ENCODE measurements around the gene KRTAP21-3.
"Not testable (repeated sequence)": the region's sequence is repeated elsewhere in the genome, so short reads cannot be mapped to it uniquely, and the experiment has no call there.

KRTAP21-3 gene, protein sequence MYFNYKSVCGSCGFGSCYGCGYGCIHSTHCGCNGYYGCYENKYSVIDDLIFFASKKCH

DNA sequence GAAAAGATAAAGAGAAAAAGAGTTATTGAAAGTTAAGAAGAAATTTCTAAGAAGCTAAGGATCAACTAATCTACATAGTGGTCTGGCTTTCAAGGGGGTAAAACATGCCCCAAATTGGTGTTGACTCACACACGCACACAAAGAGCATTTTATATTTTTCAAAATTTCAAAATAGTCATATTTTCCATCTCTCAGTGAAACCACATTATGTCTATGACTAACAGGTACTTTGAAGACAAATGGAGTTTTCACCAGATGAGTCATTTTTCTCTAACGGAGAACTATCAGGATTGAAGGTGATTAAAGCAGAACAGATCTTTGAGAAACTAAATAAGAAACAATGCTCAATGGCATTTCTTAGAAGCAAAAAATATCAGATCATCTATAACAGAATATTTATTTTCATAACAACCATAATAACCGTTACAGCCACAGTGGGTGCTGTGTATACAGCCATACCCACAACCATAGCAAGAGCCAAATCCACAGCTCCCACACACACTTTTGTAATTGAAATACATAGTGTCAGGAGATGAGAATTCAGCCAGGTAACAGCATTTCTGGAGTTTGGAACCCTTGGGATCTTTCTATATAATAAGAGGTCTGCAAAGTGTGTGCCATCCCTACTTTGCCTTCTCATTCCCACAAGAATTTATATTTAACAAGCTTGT, at the start of gene KRTAP21-3:
Gene KRTAP21-3, minus strand, starts transcription at position 539 of the 671 bp plus-strand sequence. Its CDS starts 18 bp downstream, at position 521.
- DNase-seq = peak in 1 of 2 experiments; percentile 7

DNA sequence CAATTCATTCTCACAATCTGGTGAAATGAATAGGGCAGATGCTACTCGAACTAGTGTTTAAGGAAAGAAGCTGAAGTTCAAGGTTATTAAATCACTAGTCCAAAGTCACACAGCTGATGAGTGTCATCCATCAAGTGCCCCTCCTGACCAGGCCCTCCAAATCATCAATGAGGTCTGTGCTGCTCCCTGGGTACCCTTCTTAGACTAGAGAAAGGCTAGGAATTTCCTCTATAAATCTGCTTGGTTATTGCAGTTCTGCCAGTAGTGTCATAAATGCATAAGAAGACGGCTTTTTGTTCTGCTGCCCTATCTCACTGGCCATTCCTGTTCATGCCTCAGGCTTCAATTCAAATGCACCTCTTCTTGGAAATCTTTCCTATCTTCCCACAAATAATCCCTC, 42.2 kb upstream of the KRTAP21-3 start:
- DNase-seq = no peak

DNA sequence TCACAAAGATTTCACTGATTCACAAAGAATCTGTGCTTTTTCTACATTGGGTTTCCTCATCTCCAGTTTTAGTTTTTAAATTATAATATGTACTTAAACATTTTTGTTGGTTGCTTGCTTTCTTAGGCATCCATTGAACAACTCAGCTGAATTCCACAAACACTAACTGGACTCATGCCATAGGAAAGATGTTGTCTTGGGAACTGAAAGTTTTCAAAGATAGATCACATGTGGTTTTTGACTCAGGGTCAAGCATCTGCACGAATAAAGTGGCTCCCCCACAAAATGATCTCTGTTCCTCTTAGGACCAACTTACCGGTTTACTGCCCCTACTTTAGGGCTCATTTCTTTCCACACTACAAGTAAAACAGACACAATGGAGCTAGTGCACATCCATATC, 39.7 kb upstream of the KRTAP21-3 start:
- DNase-seq = no peak

DNA sequence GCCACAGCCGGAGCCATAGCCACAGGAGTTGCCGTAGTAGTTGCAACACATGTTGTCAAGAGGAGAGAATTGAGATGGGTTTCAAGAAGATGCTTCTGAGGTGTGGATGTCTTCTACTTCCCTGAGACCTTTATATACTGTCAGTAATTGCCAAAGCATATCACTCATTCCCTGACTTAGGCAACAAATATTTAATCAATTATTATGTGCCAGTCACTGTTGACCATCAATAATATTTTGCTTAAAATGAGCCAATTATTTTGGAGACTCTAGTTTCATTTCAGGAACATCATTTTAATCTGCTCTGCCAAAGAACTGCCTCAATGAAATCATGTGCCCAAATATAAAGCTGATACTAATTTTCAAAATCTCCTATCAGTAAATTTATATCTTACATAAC, 36.8 kb upstream of the KRTAP21-3 start, which contains the start of gene KRTAP21-1:
Gene KRTAP21-1, minus strand, starts transcription at position 101 of the 400 bp plus-strand sequence. Its CDS starts 50 bp downstream, at position 51.
- not testable (repeated sequence) for DNase-seq

DNA sequence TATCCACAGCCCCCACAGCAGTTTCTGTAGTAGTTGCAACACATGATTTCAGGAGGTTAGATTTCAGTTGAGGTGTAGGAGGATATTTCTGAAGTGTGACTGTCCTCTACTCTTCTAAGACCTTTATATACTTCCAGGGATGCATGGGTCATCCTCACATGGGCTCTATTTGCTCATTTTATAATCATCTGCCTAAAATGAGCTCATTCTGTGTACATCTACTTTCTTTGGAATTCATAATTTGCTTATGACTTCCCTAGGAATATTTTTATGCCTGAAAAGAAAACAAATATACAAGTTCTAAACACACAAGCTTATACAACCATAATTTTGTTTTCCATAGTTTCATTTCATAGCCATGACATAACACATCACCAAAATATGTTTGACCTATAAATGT, 28.6 kb upstream of the KRTAP21-3 start, which contains the start of gene KRTAP21-2:
Gene KRTAP21-2, minus strand, starts transcription at position 101 of the 400 bp plus-strand sequence. Its CDS starts 57 bp downstream, at position 44.
- no peak for DNase-seq

DNA sequence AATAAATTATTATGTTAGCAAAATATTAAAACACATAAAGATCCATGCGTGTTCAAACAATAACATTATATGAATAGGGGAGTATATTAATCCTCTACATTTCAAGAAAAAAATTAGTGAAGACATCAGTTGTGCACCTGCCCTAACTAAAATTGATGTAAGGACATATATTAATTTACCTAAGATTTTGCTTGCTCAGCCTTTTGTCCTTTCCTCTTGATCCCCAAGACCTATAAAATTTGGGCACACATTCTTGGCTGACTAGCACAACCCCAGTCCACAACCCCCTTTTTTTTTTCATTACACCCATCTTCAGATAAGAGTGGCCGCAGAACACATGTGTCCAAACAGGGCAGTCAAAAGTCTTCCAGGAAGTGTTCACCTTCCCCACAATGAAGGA, 21.9 kb upstream of the KRTAP21-3 start:
- no peak for DNase-seq

DNA sequence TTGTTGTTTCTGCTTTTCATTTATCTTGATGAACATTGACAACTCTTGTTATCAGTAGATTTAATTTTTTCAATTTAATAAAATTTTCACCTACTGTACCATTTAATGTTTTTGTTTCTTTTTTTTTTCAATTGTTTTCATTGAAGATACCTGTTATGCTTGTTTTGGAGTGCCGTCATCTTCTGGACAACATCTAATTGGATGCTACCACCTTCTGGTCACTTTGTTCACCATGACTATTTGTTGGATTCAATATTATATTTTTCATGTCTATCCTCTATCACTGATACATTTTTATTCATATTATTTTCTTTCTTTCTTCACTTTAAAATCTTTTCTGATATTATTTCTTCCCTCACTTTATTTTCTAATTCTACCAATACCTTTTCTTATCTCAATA, 14.4 kb upstream of the KRTAP21-3 start:
- DNase-seq = no peak

DNA sequence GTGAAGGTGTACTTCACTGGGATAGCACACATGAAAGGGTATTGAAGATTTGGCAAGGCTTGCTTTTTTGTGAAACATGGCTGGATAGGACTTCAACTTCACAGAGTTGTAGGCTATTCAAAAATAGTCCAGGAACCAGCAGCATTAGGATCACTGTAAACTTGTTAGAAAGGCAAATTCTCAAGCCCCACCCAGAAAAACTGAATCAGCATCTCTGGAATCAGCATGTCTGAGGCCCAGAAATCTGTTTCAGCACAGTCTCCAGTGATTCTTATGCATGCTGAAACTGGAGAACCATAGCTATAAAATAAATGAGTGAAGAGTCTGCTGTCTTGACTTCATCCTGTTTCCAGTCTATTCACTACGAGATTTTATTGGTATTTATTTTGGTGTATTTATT, 8.1 kb upstream of the KRTAP21-3 start:
- DNase-seq = no peak

DNA sequence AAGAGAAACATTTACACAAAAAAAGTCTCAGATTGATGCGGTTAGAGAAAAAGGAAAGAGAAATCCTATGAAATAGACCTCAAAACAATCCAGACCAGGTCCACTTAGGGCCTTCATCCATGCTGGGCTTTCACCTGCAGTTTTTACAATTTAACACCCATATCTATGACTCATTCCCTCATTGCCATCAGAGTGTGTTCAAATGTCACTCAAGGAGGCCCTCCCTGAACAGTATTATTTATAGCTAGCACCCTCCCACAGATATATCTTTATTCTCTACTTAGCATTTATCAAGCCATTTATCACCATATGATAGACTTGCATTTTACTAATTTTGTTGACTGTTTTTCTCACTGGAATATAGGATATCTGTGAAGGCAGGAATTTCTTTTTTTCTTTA, 824 bp upstream of the KRTAP21-3 start:
- DNase-seq = peak in 1 of 2 experiments; percentile 3

DNA sequence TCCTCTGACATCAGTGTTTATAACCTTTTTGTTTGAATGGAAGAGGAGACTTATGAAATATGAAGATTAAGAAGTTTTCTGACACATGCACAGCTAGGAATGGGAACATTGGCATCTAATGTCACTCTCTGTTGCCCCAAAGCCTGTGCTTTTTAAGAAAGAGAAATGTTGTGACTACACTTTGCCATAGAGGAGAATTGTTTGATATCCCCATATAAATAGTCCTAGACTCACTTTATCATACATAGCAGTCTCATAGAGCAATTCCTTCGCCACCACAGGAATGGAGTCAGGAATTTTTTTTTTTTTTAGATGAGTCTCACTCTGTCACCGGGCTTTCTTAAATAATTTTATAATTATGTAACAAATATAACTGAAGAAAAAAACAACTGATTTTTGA, 1.5 kb downstream of the KRTAP21-3 start:
- no peak for DNase-seq

DNA sequence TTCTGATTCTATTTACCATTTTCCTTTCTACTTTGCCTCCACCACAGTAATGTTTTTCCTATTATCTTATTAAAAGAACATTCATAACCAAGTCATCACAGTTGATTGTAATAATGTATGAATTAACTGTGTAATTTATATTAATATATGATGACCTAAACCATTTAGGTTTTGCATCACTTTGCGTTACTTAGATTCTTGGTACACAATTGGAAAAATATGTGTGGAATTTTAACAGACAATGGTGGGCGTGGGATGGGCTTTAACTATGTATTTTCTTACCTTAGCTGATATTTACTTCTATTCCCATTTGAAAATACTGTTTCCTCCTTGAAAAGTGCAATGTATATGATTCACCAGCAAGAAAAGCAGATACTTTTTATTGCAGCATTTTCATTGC, 3.6 kb downstream of the KRTAP21-3 start:
- no peak for DNase-seq

DNA sequence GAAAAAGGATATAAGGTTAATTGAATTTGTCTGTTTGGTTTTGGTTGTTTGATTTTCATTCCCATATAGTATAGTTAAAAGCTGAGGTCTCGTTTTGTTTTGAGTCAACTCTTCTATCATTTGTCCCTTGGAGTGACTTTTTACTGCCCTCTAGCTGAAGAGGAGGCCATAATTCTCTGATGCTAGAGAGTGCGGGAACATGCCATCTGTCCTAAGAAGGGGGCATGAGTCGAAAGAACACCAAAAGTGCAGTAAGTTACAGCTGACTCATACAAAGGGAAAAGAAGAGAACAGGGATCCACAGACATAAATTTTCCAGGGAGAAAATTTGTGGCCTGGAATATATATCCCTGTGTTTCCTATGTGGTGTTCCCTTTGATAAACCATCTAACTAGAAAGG, 4.1 kb downstream of the KRTAP21-3 start:
- no peak for DNase-seq

DNA sequence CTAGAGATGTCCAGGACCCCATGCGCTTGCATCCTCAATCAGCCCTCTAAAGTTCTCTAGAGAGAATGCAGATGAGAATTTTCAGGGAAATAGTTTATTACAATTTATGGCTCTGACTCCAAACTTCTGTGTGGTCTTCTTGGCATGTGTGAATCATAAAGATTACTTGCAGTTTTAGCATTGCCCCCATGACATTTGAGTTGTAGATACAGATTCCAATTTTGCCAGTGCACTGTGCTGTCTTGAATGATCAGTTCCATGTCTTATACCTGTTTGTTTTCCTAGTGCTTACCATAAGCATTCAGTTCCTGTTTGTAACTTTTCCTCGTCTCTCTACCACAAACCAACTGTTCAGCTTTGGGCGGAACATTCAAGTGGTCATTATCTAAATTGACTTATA, 4.8 kb downstream of the KRTAP21-3 start:
- DNase-seq = no peak

DNA sequence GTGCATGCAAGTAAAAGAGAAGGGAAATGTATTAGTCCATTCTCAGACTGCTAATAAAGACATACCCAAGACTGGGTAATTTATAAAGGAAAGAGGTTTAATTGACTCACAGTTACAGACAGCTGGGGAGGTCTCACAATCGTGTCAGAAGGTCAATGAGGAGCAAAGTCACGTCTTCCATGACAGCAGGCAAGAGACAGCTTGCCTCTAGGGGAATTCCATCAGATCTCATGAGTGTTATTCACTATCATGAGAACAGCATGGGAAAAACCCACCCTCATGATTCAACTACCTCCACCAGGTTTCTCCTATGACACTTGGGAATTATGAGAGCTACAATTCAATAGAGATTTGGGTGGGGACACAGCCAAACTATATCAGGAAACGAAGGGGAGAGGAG, 8.1 kb downstream of the KRTAP21-3 start:
- DNase-seq = peak; percentile 16 to 27

DNA sequence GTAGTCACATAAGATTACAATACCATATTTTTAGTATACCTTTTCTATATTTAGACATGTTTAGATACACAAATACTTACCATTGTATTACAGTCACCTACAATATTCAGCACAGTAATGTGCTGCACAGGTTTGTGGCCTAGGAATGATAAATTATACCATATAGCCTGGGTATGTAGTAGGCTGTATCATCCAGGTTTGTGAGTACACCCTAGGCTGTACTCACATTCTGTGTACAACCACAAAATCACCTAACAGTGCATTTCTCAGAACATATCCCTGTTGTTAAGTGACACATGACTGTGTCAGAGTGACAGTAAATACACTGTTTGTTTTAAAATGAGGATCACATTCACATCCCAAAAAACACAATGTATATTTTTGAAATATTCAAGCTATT, 11.2 kb downstream of the KRTAP21-3 start:
- no peak for DNase-seq

DNA sequence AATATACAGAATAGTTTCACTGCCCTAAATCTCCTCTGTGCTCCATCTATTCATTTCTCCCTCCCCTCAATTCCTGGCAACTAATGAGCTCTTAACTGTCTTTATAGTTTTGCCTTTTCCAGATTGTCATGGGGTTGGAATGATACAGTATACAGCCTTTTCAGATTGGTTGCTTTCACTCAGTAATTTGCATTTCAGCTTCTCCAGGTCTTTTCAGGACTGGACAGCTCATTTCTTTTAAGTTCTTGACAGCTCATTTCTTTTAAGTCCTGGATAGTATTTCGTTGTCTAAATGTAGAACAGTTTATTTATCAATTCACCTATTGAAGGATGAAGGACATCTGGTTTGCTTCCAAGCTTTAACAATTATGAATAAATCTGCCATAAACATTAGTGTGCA, 22.6 kb downstream of the KRTAP21-3 start:
- no peak for DNase-seq

DNA sequence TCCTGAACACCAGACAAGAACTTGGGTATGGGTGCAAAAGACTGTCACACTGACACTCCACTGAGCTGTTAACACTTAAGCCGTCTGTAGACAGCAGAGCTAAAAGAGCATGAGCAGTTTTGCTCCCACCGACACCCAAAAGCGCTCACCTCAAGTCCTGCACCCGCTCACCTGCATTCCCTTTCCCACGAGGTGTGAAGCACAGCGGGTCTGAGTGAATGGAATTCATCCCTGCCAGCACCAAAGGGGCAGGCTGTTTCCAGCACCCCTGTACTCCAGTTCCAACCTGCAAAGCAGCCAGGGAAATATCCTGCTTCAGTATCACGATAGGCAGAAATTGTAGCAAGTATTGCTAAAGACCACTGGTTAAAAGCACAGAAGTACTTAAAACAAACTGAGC, 28.8 kb downstream of the KRTAP21-3 start:
- no peak for DNase-seq

DNA sequence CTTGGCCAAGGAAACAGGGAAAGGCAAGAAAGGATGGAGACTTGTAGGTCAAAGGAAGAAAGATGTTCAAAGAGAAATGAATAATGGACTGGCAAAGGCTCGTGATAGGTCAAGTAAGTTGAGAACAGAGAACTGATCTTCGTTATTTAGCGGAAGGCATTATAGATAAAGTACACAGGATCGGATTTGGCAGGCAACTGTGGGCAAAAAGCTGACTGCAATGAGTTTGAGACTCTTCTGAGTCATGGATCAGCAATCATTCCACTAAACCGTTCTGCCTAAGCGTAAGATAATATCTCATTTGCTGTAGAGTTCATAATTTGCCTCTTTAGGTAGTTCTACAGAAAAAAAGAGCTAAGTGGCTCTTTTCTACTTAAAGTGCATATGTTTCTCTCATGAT, 34.1 kb downstream of the KRTAP21-3 start:
- no peak for DNase-seq

DNA sequence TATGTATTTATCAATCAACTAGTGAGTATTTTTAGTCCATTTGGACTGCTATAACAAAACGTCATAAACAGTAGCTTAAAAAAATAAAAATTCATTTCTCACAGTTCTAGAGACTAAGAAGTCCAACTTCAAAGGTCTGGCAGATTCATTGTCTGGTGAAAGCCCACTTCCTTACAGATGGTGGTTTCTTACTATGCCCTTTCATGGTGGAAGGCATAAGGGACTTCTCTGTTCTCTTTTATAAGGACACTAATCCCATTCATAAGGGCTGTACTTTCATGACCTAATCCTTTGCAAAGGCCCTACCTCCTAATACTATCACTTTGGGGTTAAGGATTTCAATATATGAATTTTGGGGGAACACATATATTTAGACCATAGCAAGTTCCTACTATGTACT, 38.0 kb downstream of the KRTAP21-3 start:
- no peak for DNase-seq

DNA sequence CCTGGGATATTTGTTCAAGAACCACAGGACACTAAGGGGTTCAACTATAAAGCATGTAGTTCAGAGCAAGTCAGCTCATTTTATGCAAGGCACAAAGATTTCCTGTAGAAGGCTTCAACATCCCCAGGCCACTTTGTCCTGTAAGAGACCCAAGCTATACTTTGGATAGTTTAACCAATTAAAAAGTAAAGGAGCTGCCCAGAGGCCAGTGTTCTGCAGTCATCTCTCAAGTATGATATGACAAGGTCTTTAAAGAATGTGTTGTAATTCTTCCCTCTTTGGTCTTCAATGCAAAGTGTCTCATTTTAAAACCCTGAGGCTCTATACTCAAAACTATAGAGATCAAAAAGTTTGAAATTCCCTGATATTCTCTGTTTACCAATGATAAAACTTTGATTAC, 41.8 kb downstream of the KRTAP21-3 start:
- no peak for DNase-seq

DNA sequence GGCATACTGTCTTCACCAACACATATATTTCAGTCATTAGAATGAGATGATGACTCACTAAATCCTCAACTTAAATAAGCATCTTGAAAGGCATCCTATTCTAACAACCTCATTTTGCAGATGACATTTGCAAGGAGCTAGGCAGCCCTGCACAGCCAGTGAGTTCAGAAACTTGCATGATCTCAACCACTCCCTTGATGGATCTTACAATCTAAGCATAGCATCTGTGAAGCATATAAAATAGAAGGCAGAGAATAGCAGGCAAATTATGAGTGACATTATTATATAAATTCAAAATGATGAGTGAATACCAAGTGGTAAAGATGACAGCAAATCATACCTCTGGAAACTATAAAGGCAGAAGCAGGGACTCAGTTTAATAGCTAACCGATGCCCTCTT, 44.3 kb downstream of the KRTAP21-3 start:
- no peak for DNase-seq

DNA sequence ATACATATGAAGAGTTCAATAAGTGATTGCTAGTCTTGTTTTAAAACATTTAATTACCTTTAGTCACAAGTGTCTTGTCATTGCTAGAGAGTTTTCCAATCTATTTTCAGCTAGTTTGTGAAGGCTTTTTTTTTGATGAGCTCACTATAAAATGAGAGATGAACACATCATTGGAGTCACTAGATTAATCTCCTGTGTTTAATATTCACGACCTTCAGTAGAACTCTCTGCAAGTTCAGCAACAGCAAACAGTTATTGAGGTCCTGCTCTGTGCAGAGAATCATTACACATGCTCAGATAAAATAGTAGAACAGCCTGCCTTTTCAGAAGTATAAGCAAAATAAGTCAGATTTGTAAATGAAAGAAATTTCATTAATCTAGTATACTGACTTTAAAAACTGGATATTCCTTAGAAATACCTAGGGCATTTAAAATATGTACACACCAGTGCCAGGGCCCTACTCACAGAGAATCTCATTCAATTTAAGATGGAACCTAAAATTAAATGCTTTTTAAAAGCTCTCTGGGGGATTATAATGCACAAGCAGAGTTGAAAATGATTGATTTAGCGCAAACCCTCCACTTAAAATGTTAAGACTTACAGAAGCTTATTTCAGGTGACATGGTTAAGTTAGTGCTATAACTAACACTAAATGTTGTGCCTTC, 45.5 kb downstream of the KRTAP21-3 start:
- no peak for DNase-seq

DNA sequence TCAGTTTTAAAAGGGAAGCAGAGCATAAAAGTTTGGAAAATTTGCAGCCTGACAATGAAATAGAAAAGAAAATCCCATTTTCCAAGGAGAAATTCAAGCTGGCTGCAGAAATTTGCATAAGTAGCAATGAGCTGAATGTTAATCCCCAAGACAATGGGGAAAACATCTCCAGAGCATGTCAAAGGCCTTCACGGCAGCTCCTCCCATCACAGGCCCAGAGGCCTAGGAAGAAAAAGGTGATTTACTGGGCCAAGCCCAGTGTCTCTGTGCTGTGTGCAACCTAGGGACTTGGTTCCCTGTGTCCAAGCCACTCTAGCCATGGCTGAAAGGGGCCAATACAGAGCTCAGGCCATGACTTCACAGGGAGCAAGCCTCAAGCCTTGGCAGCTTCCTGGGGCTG, 49.8 kb downstream of the KRTAP21-3 start:
- no peak for DNase-seq
